GM23338 (cell line): ENCODE results near the gene DYNLL2. TPM values are rescaled to one million over a fixed set of nuclear protein-coding genes. Genes with fewer than 3 reads are reported as not detected.
"Not testable (repeated sequence)": the region's sequence is repeated elsewhere in the genome, so short reads cannot be mapped to it uniquely, and the experiment has no call there.

Experiments used
- ATAC-seq: fragments of 200-7000 bp; cut with Tn5 transposase; 3 replicates; pipeline ENCODE4 v1.9.1; 2020
- DNase-seq: peaks from one replicate; pipeline ENCODE4 v3.0.0-alpha.2; 2015; ENCODE audit warnings: low spot score
- H2AFZ ChIP-seq: fragments of 200-600 bp; sonication (generic); 2 replicates; pipeline ENCODE4 v1.8.0; 2016; ENCODE audit warnings: antibody characterized with exemption, mild to moderate bottlenecking, moderate library complexity
- H3F3A ChIP-seq: fragments of 200-600 bp; sonication (generic); replicated peaks from 2 replicates; pipeline ENCODE4 v1.8.0; 2017; ENCODE audit warnings: antibody characterized with exemption, mixed run types, low read depth
- H3K27ac ChIP-seq: fragments of 200-600 bp; sonication (generic); 2 replicates; pipeline ENCODE4 v1.6.1; 2016; ENCODE audit warnings: low read depth
- H3K27me3 ChIP-seq: fragments of 200-600 bp; sonication (generic); 2 replicates; pipeline ENCODE4 v1.8.0; 2016; ENCODE audit warnings: mild to moderate bottlenecking, mixed run types, moderate library complexity; ENCODE audit not compliant: insufficient read depth
- H3K36me3 ChIP-seq: fragments of 200-600 bp; sonication (generic); 2 replicates; pipeline ENCODE4 v1.8.0; 2016; ENCODE audit warnings: mild to moderate bottlenecking; ENCODE audit not compliant: insufficient read depth
- H3K4me1 ChIP-seq: fragments of 200-600 bp; sonication (generic); 2 replicates; pipeline ENCODE4 v1.8.0; 2016; ENCODE audit warnings: mild to moderate bottlenecking, moderate library complexity; ENCODE audit not compliant: insufficient read depth
- H3K4me2 ChIP-seq: fragments of 200-600 bp; sonication (generic); 2 replicates; pipeline ENCODE4 v1.7.1; 2017; ENCODE audit warnings: mixed run types
- H3K4me3 ChIP-seq: fragments of 200-600 bp; sonication (generic); 2 replicates; pipeline ENCODE4 v1.6.1; 2016; ENCODE audit warnings: mixed run types
- H3K79me2 ChIP-seq: fragments of 200-600 bp; sonication (generic); replicated peaks from 2 replicates; pipeline ENCODE4 v1.8.0; 2017; ENCODE audit warnings: mild to moderate bottlenecking; ENCODE audit not compliant: insufficient read depth
- H3K9me2 ChIP-seq: fragments of 200-600 bp; sonication (generic); 2 replicates; pipeline ENCODE4 v1.8.0; 2017; ENCODE audit not compliant: insufficient read depth
- H4K20me1 ChIP-seq: fragments of 200-600 bp; sonication (generic); replicated peaks from 2 replicates; pipeline ENCODE4 v1.8.0; 2017; ENCODE audit warnings: mild to moderate bottlenecking; ENCODE audit not compliant: insufficient read depth
- H3K27ac Mint-ChIP-seq: 2 replicates; pipeline ENCODE4 v1.8.0; 2020; ENCODE audit warnings: inconsistent platforms, mild to moderate bottlenecking, moderate library complexity, mixed read lengths
- H3K27me3 Mint-ChIP-seq: 3 replicates; pipeline ENCODE4 v1.8.0; 2022; ENCODE audit warnings: low read depth, mild to moderate bottlenecking, moderate library complexity, mixed read lengths, inconsistent platforms; ENCODE audit not compliant: insufficient read depth, poor library complexity
- H3K36me3 Mint-ChIP-seq: 3 replicates; pipeline ENCODE4 v1.8.0; 2021; ENCODE audit warnings: low read depth, mild to moderate bottlenecking, inconsistent platforms, moderate library complexity, mixed read lengths
- H3K4me1 Mint-ChIP-seq: 3 replicates; pipeline ENCODE4 v1.8.0; 2020; ENCODE audit warnings: mild to moderate bottlenecking, inconsistent platforms, mixed read lengths
- H3K4me3 Mint-ChIP-seq: 3 replicates; pipeline ENCODE4 v1.8.0; 2021; ENCODE audit warnings: moderate library complexity, mild to moderate bottlenecking, inconsistent platforms, mixed read lengths
- H3K9me3 Mint-ChIP-seq: 3 replicates; pipeline ENCODE4 v1.8.0; 2020; ENCODE audit warnings: moderate library complexity, mild to moderate bottlenecking, inconsistent platforms, mixed read lengths
- CREB1 ChIP-seq: fragments of 250-450 bp; sonication (Bioruptor Pico); IDR thresholded peaks from 2 replicates; pipeline ENCODE4 v1.5.0; 2020; ENCODE audit warnings: low read depth, mild to moderate bottlenecking, moderate library complexity
- EZH2phosphoT487 ChIP-seq: fragments of 200-600 bp; sonication (generic); IDR thresholded peaks from one replicate; pipeline ENCODE4 v1.8.1; 2018; ENCODE audit warnings: antibody characterized with exemption; ENCODE audit not compliant: unreplicated experiment
- POLR2AphosphoS5 ChIP-seq: IDR thresholded peaks from 2 replicates; pipeline ENCODE4 v1.6.1; 2016; ENCODE audit warnings: antibody characterized with exemption, low read depth
- REST ChIP-seq: IDR thresholded peaks from one replicate; pipeline ENCODE4 v1.6.1; 2018; ENCODE audit warnings: antibody characterized with exemption; ENCODE audit not compliant: unreplicated experiment
- polyA plus RNA-seq: library from polyadenylated mRNA; unstranded; fragments of >200 nt; fragmentation: Nextera tagmentation; extraction: Ambion mirVana; gene quantifications from 2 replicates; pipeline ENCODE4 v1.2.1, GENCODE V29; 2016
- total RNA-seq: library from RNA; depleted of rRNA; stranded (reverse); fragments of >200 nt; shearing (Covaris generic); gene quantifications from 2 replicates; pipeline ENCODE4 v1.2.3, GENCODE V29; 2014

Gene DYNLL2
- total and polyA plus RNA-seq, 2 experiments from 2014 or later, result 5.1 to 30.0 TPM

GRCh38 chr17:58043221-58044181 lies 39.7 kb upstream of the DYNLL2 start:
- peaks cover 3% of the 10 kb centered on the region; the same call in 1 of the 3 replicates for H3K9me3 Mint-ChIP-seq
- no peak overlapping the region for H3K4me3 Mint-ChIP-seq
- peaks cover 11% of the 10 kb centered on the region for H3K4me1 Mint-ChIP-seq
- ATAC-seq (no peak), DNase-seq (no peak)
- H3K27ac Mint-ChIP-seq, result no peak overlapping the region
- TF ChIP-seq POLR2AphosphoS5, result no peak
- TF ChIP-seq REST, result no peak
- TF ChIP-seq CREB1 (CRISPR knock-in tag), result no peak
- TF ChIP-seq EZH2phosphoT487, result no peak
- no peaks in the 10 kb centered on the region for H3K36me3 Mint-ChIP-seq
- Histone ChIP-seq H3K4me1 (peaks cover 6% of the 10 kb centered on the region), H3K4me2 (no peak overlapping the region), H3K9me2 (no peaks in the 10 kb centered on the region), H3K27me3 (no peaks in the 10 kb centered on the region), H3K4me3 (no peak overlapping the region), H2AFZ (no peak overlapping the region), H3F3A (0 out of 2 replicates have a peak, but pooled peaks cover 8% of the 10 kb centered on the region), H4K20me1 (no peaks in the 10 kb centered on the region), H3K27ac (no peak overlapping the region), H3K79me2 (no peaks in the 10 kb centered on the region), H3K36me3 (no peaks in the 10 kb centered on the region)
- peaks cover 2% of the 10 kb centered on the region for H3K27me3 Mint-ChIP-seq

DNA sequence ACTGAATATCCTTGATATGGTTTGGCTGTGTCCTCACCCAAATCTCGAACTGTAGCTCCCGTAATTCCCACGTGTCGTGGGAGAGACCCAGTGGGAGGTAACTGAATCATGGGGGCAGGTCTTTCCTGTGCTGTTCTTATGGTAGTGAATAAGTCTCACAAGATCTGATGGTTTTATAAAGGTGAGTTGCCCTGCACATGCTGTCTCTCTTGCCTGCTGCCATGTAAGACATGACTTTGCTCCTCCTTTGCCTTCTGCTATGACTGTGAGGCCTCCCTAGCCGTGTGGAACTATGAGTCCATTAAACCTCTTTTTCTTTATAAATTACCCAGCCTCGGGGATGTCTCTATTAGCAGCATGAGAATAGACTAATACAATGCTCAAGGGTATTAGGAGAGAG lies 39.0 kb upstream of the DYNLL2 start:
- not testable (repeated sequence) for H4K20me1 ChIP-seq, DNase-seq

More for the DNA sequence above, 39.0 kb upstream of the DYNLL2 start:
- not testable (repeated sequence) for H3K4me3 ChIP-seq, H3K27me3 ChIP-seq, H3K4me2 ChIP-seq, H3K27me3 Mint-ChIP-seq, H2AFZ ChIP-seq, ATAC-seq, H3F3A ChIP-seq, H3K36me3 ChIP-seq, H3K9me2 ChIP-seq, H3K36me3 Mint-ChIP-seq, H3K4me1 ChIP-seq, H3K4me3 Mint-ChIP-seq, H3K79me2 ChIP-seq, H3K27ac ChIP-seq, H3K9me3 Mint-ChIP-seq, H3K27ac Mint-ChIP-seq
- peaks cover 11% of the 10 kb centered on the region for H3K4me1 Mint-ChIP-seq
